ENCODE data around the gene SPATA31C1. TPM values are rescaled to one million over a fixed set of nuclear protein-coding genes. Genes with fewer than 3 reads are reported as not detected.

Gene SPATA31C1
- total RNA-seq, 4 donors from 2014 or later, result not detected

- Histone ChIP-seq H3K27me3 (no peaks in the 10 kb centered on the region), H3K27ac (no peak overlapping the region), H3K9me3 (no peaks in the 10 kb centered on the region), H3K36me3 (no peaks in the 10 kb centered on the region), H3K4me3 (no peak overlapping the region), H3K4me1 (no peaks in the 10 kb centered on the region)
- DNase-seq, result peak in 1 of 3 donors; percentile 41
- TF ChIP-seq POLR2A (IDR thresholded peaks at IDR 0.05), result no peak
- no peak for TF ChIP-seq CTCF (IDR thresholded peaks at IDR 0.05)
Measured at GRCh38 chr9:87886933-87887505, 30.7 kb upstream of the SPATA31C1 start.

- Histone ChIP-seq H3K4me3 (no peak overlapping the region), H3K36me3 (no peaks in the 10 kb centered on the region), H3K27ac (no peak overlapping the region), H3K4me1 (no peaks in the 10 kb centered on the region), H3K27me3 (no peaks in the 10 kb centered on the region), H3K9me3 (no peaks in the 10 kb centered on the region)
- TF ChIP-seq POLR2A (IDR thresholded peaks at IDR 0.05), result no peak
- TF ChIP-seq CTCF (IDR thresholded peaks at IDR 0.05), result no peak
- DNase-seq, result peak in 1 of 3 donors; percentile 40
Measured at GRCh38 chr9:87887661-87888480, 29.9 kb upstream of the SPATA31C1 start.

GRCh38 chr9:87888501-87888900 lies 29.3 kb upstream of the SPATA31C1 start:
- no peak overlapping the region for H3K27ac ChIP-seq
- peak in 1 of 3 donors; percentile 37 for DNase-seq
- no peaks in the 10 kb centered on the region for H3K4me1 ChIP-seq
- no peaks in the 10 kb centered on the region for H3K27me3 ChIP-seq
- TF ChIP-seq CTCF (IDR thresholded peaks at IDR 0.05) (no peak), POLR2A (IDR thresholded peaks at IDR 0.05) (no peak)
- no peaks in the 10 kb centered on the region for H3K9me3 ChIP-seq
- H3K36me3 ChIP-seq, result no peaks in the 10 kb centered on the region
- H3K4me3 ChIP-seq, result no peak overlapping the region

- peak in 2 of 3 donors; percentile 33 to 38 for DNase-seq
- H3K9me3 ChIP-seq, result no peaks in the 10 kb centered on the region
- no peaks in the 10 kb centered on the region for H3K4me1 ChIP-seq
- H3K4me3 ChIP-seq, result no peak overlapping the region
- H3K27me3 ChIP-seq, result no peaks in the 10 kb centered on the region
- H3K27ac ChIP-seq, result no peak overlapping the region
- no peak for TF ChIP-seq CTCF (IDR thresholded peaks at IDR 0.05)
- TF ChIP-seq POLR2A (IDR thresholded peaks at IDR 0.05), result no peak
- no peaks in the 10 kb centered on the region for H3K36me3 ChIP-seq
Measured at GRCh38 chr9:87889065-87889881, 28.5 kb upstream of the SPATA31C1 start.

- no peak for DNase-seq
- Histone ChIP-seq H3K36me3 (no peaks in the 10 kb centered on the region), H3K9me3 (no peaks in the 10 kb centered on the region), H3K27me3 (no peaks in the 10 kb centered on the region), H3K4me1 (no peaks in the 10 kb centered on the region), H3K4me3 (no peak overlapping the region), H3K27ac (no peak overlapping the region)
- no peak for TF ChIP-seq CTCF (IDR thresholded peaks at IDR 0.05)
Measured at GRCh38 chr9:87889882-87890252, 27.9 kb upstream of the SPATA31C1 start.
